C4-2B (cell line): ENCODE data around the gene PARP1.

Source experiments
- CTCF ChIP-seq: fragments of 450-650 bp; conservative IDR thresholded peaks from 2 replicates; pipeline ENCODE4 v1.5.1; 2017; ENCODE audit warnings: mild to moderate bottlenecking
- ZFX ChIP-seq: fragments of 450-650 bp; IDR thresholded peaks from 2 replicates; pipeline ENCODE4 v1.6.1; 2017

DNA sequence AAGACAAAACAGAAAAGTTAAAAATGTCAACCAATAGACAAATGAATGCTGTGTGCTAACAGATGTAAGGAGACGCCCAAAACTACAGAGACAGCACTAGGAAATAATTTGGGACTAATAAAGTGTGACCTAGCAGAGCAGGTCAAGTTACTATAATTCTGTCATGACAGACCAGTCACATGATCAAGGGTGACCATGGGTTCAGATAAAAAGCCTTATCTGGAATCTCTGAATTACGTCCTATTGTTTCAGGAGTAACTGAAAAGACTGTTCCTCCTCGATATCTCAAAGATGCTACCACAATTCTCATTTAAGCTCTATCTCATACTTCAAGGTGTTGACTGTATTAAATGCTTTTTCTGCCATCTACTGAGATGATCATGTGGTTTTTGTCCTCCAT lies 31.6 kb downstream of the PARP1 start:
- TF ChIP-seq CTCF (no peak), ZFX (no peak)
